HepG2 (cell line): Measurements from ENCODE around the gene PDILT. TPM values are rescaled to one million over a fixed set of nuclear protein-coding genes. Genes with fewer than 3 reads are reported as not detected.

Experiments used
- SMARCC2 ChIP-seq: fragments of 450-650 bp; IDR thresholded peaks from 2 replicates; pipeline ENCODE4 v1.6.1; 2017; ENCODE audit warnings: antibody characterized with exemption, mild to moderate bottlenecking
- polyA plus RNA-seq, 8 experiments: library from polyadenylated mRNA; depleted of rRNA in 3 of 8; stranded (reverse) in 7 of 8; unstranded in 1 of 8; fragments of >200 nt; fragmentation: Illumina TruSeq in 4 of 8; extraction: Trizol in 4 of 8; gene quantifications; 2 replicates each; pipeline versions ENCODE4 v1.2.1 to v1.2.3, GENCODE V29; 2011 to 2016; ENCODE audit warnings: low read depth in 4 of 8, missing spikeins in 1 of 8, mixed read lengths in 1 of 8; ENCODE audit not compliant: insufficient read depth in 1 of 8
- total RNA-seq, 5 experiments: library from RNA; depleted of rRNA; stranded (reverse); fragments of >200 nt; fragmentation: Illumina TruSeq; extraction: Trizol; gene quantifications; 2 replicates each; pipeline ENCODE4 v1.2.3, GENCODE V29; 2016; ENCODE audit warnings: low read depth in 1 of 5
- TF ChIP-seq, protein P1 (sequence below), 2 experiments: fragments of 450-650 bp in 1 of 2; sonication (generic) in 1 of 2; formaldehyde crosslinking in 1 of 2; IDR thresholded peaks; 2 replicates each; pipeline versions ENCODE4 v1.6.1 to v1.8.0; 2016 to 2022; ENCODE audit warnings: antibody characterized with exemption in 1 of 2, mild to moderate bottlenecking in 1 of 2, missing genetic modification reagents in 1 of 2

PDILT gene
- total and polyA plus RNA-seq, 2 of the 13 experiments (the other 11 are each of a cell fraction or from before 2014, with no cell fraction given) = not detected

DNA sequence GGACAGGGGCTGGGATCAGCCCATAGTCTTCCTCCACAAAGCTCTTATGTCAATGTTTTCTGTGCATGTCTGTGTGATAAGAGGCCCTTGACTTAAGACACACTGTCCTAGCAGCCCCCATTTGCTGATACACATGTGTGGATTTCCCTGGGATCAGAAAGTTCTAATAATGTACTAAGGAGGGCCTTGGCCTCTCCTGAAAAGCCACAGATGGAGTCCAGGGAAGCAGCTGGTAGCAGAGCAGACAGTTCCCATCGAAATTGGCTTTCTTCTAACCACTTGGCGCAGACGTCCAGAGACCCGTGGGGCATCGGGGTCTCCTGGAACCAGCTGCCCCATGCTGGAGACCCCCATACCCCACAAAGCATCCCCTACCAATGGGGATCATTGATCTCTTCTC lies 72.9 kb downstream of the PDILT start (continued):
- TF ChIP-seq, protein P1, sequence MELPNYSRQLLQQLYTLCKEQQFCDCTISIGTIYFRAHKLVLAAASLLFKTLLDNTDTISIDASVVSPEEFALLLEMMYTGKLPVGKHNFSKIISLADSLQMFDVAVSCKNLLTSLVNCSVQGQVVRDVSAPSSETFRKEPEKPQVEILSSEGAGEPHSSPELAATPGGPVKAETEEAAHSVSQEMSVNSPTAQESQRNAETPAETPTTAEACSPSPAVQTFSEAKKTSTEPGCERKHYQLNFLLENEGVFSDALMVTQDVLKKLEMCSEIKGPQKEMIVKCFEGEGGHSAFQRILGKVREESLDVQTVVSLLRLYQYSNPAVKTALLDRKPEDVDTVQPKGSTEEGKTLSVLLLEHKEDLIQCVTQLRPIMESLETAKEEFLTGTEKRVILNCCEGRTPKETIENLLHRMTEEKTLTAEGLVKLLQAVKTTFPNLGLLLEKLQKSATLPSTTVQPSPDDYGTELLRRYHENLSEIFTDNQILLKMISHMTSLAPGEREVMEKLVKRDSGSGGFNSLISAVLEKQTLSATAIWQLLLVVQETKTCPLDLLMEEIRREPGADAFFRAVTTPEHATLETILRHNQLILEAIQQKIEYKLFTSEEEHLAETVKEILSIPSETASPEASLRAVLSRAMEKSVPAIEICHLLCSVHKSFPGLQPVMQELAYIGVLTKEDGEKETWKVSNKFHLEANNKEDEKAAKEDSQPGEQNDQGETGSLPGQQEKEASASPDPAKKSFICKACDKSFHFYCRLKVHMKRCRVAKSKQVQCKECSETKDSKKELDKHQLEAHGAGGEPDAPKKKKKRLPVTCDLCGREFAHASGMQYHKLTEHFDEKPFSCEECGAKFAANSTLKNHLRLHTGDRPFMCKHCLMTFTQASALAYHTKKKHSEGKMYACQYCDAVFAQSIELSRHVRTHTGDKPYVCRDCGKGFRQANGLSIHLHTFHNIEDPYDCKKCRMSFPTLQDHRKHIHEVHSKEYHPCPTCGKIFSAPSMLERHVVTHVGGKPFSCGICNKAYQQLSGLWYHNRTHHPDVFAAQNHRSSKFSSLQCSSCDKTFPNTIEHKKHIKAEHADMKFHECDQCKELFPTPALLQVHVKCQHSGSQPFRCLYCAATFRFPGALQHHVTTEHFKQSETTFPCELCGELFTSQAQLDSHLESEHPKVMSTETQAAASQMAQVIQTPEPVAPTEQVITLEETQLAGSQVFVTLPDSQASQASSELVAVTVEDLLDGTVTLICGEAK (IDR thresholded peaks at IDR 0.05) = no peak
- TF ChIP-seq, protein P1 (CRISPR knock-in tag; IDR thresholded peaks at IDR 0.05) = no peak
- TF ChIP-seq SMARCC2 = no peak
